ENCODE data around the gene ITPK1. TPM values are rescaled to one million over a fixed set of nuclear protein-coding genes. Genes with fewer than 3 reads are reported as not detected.

The ITPK1 gene
- total RNA-seq, 2 donors from 2014 or later = 77.1 to 118 TPM

GRCh38 chr14:93027810-93028723, 87.7 kb downstream of the ITPK1 start:
- Histone ChIP-seq H3K36me3 (no peaks in the 10 kb centered on the region), H3K4me1 (replicated peaks) (peaks cover 11% of the 10 kb centered on the region), H3K27me3 (replicated peaks; ENCODE audit: insufficient read depth) (no peaks in the 10 kb centered on the region), H3K4me3 (no peak overlapping the region), H3K9me3 (no peaks in the 10 kb centered on the region), H3K27ac (no peak overlapping the region)
- DNase-seq (ENCODE audit: low spot score) = no peak
- WGBS = 92% methylated on average over 19 of the region's 19 CpGs
- no peak for TF ChIP-seq POLR2AphosphoS5 (IDR thresholded peaks at IDR 0.05)
- no peak for TF ChIP-seq POLR2A (IDR thresholded peaks at IDR 0.05)
- intact Hi-C loops (cut with DNase I) = no loop called here

- Histone ChIP-seq H3K27ac (no peak overlapping the region), H3K4me3 (no peak overlapping the region), H3K27me3 (replicated peaks; ENCODE audit: insufficient read depth) (no peaks in the 10 kb centered on the region), H3K36me3 (no peaks in the 10 kb centered on the region), H3K9me3 (no peaks in the 10 kb centered on the region), H3K4me1 (replicated peaks) (peaks cover under 1% of the 10 kb centered on the region)
- WGBS = 93% methylated on average over 7 of the region's 7 CpGs
- TF ChIP-seq CTCF (IDR thresholded peaks at IDR 0.05) = no peak
- intact Hi-C loops (cut with DNase I) = no loop called here
- no peak for DNase-seq (ENCODE audit: low spot score)
These were observed 89.4 kb downstream of the ITPK1 start for GRCh38 chr14:93026339-93026738.

GRCh38 chr14:93025055-93025454, 90.7 kb downstream of the ITPK1 start:
- intact Hi-C loops (cut with DNase I) = no loop called here
- WGBS = 77% methylated on average over 9 of the region's 9 CpGs
- H3K9me3 ChIP-seq = no peaks in the 10 kb centered on the region
- H3K4me1 ChIP-seq (replicated peaks) = no peaks in the 10 kb centered on the region
- no peak for DNase-seq (ENCODE audit: low spot score)
- no peak overlapping the region for H3K27ac ChIP-seq
- H3K27me3 ChIP-seq (replicated peaks; ENCODE audit: insufficient read depth) = no peaks in the 10 kb centered on the region
- H3K4me3 ChIP-seq = no peak overlapping the region
- TF ChIP-seq POLR2A (IDR thresholded peaks at IDR 0.05) = no peak
- TF ChIP-seq CTCF (IDR thresholded peaks at IDR 0.05) = no peak
- TF ChIP-seq POLR2AphosphoS5 (IDR thresholded peaks at IDR 0.05) = no peak
- H3K36me3 ChIP-seq = no peaks in the 10 kb centered on the region

- DNase-seq (ENCODE audit: low spot score) = no peak
- no peaks in the 10 kb centered on the region for H3K9me3 ChIP-seq
- intact Hi-C loops (cut with DNase I) = no loop called here
- H3K27ac ChIP-seq = no peak overlapping the region
- H3K4me1 ChIP-seq (replicated peaks) = peaks cover 4% of the 10 kb centered on the region
- H3K36me3 ChIP-seq = no peaks in the 10 kb centered on the region
- 96% methylated on average over 5 of the region's 5 CpGs for WGBS
- TF ChIP-seq POLR2AphosphoS5 (IDR thresholded peaks at IDR 0.05) (no peak), POLR2A (IDR thresholded peaks at IDR 0.05) (no peak), CTCF (IDR thresholded peaks at IDR 0.05) (no peak)
- no peaks in the 10 kb centered on the region for H3K27me3 ChIP-seq (replicated peaks; ENCODE audit: insufficient read depth)
- H3K4me3 ChIP-seq = no peak overlapping the region
These were observed 91.2 kb downstream of the ITPK1 start for GRCh38 chr14:93024493-93024892.

- no peaks in the 10 kb centered on the region for H3K36me3 ChIP-seq
- no peak overlapping the region for H3K27ac ChIP-seq
- 85% methylated on average over 12 of the region's 12 CpGs for WGBS
- intact Hi-C loops (cut with DNase I) = no loop called here
- H3K4me1 ChIP-seq (replicated peaks) = peaks cover 9% of the 10 kb centered on the region
- no peaks in the 10 kb centered on the region for H3K9me3 ChIP-seq
- H3K4me3 ChIP-seq = no peak overlapping the region
- DNase-seq (ENCODE audit: low spot score) = no peak
- no peaks in the 10 kb centered on the region for H3K27me3 ChIP-seq (replicated peaks; ENCODE audit: insufficient read depth)
- TF ChIP-seq CTCF (IDR thresholded peaks at IDR 0.05) (no peak), POLR2AphosphoS5 (IDR thresholded peaks at IDR 0.05) (no peak)
These were observed 91.8 kb downstream of the ITPK1 start for GRCh38 chr14:93023802-93024434.

All from prostate gland (tissue), 2 donors.